ENCODE results near the gene CNTN1.

DNA sequence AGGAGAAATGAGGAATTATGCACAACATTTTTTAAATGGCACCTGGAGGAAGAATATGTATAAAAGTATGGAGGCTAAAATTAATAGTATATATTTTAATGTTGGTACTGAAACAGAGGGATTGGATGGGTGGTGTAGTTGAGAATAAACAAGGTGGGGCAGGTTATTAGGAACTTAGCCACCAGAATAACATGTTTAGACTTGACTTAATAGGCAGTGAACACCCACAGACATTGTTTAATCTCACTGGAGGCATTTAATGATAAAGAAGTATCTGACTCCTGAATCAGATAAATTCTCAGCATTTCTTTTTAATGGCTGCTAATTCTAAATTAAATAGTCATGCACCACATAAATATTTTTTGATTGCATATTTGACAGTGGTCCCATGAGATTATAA is 139.7 kb downstream of the CNTN1 start:
- TF ChIP-seq POLR2AphosphoS5 (IDR thresholded peaks at IDR 0.05; ENCODE audit: low read depth, low read length) (no peak), SIN3A (IDR thresholded peaks at IDR 0.05; ENCODE audit: borderline replicate concordance, low read depth, low read length) (no peak), TAF1 (IDR thresholded peaks at IDR 0.05; ENCODE audit: borderline replicate concordance, low read depth, low read length) (no peak), EZH2phosphoT487 (IDR thresholded peaks at IDR 0.05; ENCODE audit: borderline replicate concordance, low read depth) (no peak), RAD21 (IDR thresholded peaks at IDR 0.05; ENCODE audit: low read length) (no peak), YY1 (IDR thresholded peaks at IDR 0.05; ENCODE audit: low read depth) (no peak)
